Adipocyte (in vitro differentiated cells): ENCODE measurements around the gene NFE2L3.

ENCODE experiments used
- DNase-seq: peaks from one replicate; pipeline ENCODE4 v3.0.0-alpha.2; 2015; ENCODE audit warnings: low read depth
- H3K27me3 ChIP-seq: replicated peaks from 2 replicates; pipeline ENCODE4 v1.7.0; 2013; ENCODE audit warnings: mild to moderate bottlenecking, low read length, moderate library complexity; ENCODE audit not compliant: control insufficient read depth, insufficient read depth
- H3K36me3 ChIP-seq: 2 replicates; pipeline ENCODE4 v1.7.0; 2013; ENCODE audit warnings: low read length, mild to moderate bottlenecking, moderate library complexity; ENCODE audit not compliant: control insufficient read depth, insufficient read depth, severe bottlenecking
- H3K4me1 ChIP-seq: 2 replicates; pipeline ENCODE4 v1.7.0; 2013; ENCODE audit warnings: mild to moderate bottlenecking, low read length, moderate library complexity; ENCODE audit not compliant: control insufficient read depth, insufficient read depth
- H3K4me3 ChIP-seq: 2 replicates; pipeline ENCODE4 v1.7.0; 2013; ENCODE audit warnings: mild to moderate bottlenecking, low read length, moderate library complexity
- H3K9ac ChIP-seq: 2 replicates; pipeline ENCODE4 v1.7.0; 2013; ENCODE audit warnings: mild to moderate bottlenecking, low read length, moderate library complexity
- H3K9me3 ChIP-seq: 2 replicates; pipeline ENCODE4 v1.7.0; 2013; ENCODE audit warnings: mild to moderate bottlenecking, low read length, moderate library complexity; ENCODE audit not compliant: control insufficient read depth

Gene NFE2L3

DNA sequence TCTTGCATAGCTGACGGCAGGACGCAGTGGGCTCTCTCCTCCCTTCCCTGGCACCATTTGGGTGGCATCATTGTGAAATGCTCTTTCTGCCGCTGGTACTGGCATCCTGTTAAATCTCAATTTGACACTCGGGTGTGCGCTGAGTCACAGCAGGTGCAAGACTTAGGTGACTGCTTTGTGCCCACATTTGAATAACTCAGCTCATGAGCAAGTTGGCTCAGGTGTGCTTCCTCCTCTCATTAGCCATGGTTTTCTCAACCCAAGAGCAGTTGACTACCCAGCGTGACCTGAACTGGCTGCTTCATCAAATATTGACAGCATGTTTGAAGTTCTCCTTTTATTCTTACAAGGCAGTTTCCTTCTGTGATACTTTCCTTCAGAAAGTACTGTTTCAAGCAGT lies 24.6 kb upstream of the NFE2L3 start:
- peaks cover 5% of the 10 kb centered on the region for H3K9me3 ChIP-seq
- H3K4me1 ChIP-seq, result no peaks in the 10 kb centered on the region
- H3K9ac ChIP-seq, result no peak overlapping the region

DNA sequence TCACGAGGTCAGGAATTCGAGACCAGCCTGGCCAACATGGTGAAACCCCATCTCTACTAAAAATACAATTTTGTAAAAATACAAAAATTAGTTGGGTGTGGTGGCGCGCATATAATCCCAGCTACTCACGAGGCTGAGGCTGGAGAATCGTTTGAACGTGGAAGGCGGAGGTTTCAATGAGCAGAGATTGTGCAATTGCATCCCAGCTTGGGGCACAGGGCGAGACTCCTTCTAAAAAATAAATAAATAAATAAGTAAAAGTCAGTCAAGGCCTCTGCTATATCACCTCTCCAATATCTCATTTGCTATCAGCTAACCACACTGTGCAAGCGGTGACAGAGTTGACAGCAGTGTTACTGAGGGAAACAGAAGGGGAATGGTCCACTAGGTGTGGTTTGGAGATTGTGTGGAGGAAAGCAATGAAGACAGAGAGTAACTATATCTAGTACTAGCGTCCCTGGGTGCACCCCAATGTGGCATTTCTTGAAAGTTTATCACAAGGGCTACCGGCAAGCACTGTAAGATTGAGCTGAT lies 20.9 kb upstream of the NFE2L3 start:
- no peak for DNase-seq
- Histone ChIP-seq H3K4me1 (no peaks in the 10 kb centered on the region), H3K36me3 (no peaks in the 10 kb centered on the region), H3K9ac (no peak overlapping the region), H3K27me3 (peaks cover 21% of the 10 kb centered on the region), H3K4me3 (no peak overlapping the region), H3K9me3 (peaks cover 4% of the 10 kb centered on the region)

More for the DNA sequence above, 24.6 kb upstream of the NFE2L3 start:
- Histone ChIP-seq H3K36me3 (no peaks in the 10 kb centered on the region), H3K4me3 (no peak overlapping the region), H3K27me3 (peaks cover 34% of the 10 kb centered on the region)
- DNase-seq, result no peak

DNA sequence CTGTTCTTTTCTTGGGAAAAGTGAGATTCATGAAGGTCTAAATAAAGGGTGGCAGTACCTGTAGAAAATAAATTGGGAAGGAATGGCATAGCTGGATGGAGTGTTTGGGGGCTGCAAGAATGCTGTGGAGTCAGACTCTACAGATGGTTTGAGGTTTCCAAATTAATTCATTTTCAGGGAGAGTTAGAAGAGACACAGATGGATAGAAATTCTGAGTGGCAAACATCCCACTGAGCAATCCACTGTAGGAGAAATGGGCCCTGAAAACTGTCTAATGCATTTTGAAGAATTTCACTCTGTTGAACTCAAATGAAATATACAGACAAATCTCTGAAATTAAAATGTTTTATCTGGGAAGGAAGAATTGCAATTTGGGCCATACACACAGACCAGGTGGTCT lies 16.9 kb upstream of the NFE2L3 start:
- no peak overlapping the region for H3K9ac ChIP-seq
- DNase-seq, result no peak
- no peaks in the 10 kb centered on the region for H3K4me1 ChIP-seq
- no peaks in the 10 kb centered on the region for H3K36me3 ChIP-seq
- H3K4me3 ChIP-seq, result no peak overlapping the region
- no peaks in the 10 kb centered on the region for H3K27me3 ChIP-seq
- H3K9me3 ChIP-seq, result peaks cover 4% of the 10 kb centered on the region

DNA sequence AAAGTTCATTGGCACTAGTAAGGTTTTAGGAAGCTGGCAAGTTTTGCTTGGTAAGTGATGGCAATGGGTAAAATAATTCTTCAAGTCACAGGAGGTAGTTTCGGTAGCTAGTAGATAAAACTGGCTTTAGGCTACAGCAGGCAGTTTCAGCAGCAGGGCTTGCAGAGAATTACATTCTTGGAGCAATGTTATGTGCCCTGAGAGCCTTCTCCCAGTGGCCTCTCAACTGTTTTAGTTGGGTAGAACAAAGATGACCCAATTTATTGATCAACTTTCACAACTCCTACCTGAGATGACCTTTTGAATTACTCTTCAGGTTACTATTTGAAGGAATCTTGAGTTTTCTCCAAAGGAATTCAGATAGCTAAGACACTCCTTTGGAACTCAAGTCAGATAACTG lies 16.4 kb upstream of the NFE2L3 start:
- no peak overlapping the region for H3K9ac ChIP-seq
- no peaks in the 10 kb centered on the region for H3K27me3 ChIP-seq
- H3K9me3 ChIP-seq, result peaks cover 4% of the 10 kb centered on the region
- no peaks in the 10 kb centered on the region for H3K36me3 ChIP-seq
- DNase-seq, result no peak
- H3K4me3 ChIP-seq, result no peak overlapping the region
- no peaks in the 10 kb centered on the region for H3K4me1 ChIP-seq

- Histone ChIP-seq H3K27me3 (no peaks in the 10 kb centered on the region), H3K9me3 (peaks cover 4% of the 10 kb centered on the region), H3K36me3 (no peaks in the 10 kb centered on the region), H3K4me3 (no peak overlapping the region), H3K9ac (no peak overlapping the region), H3K4me1 (peaks cover 10% of the 10 kb centered on the region)
- DNase-seq, result no peak
These were observed 15.2 kb upstream of the NFE2L3 start for GRCh38 chr7:26136831-26137230.

DNA sequence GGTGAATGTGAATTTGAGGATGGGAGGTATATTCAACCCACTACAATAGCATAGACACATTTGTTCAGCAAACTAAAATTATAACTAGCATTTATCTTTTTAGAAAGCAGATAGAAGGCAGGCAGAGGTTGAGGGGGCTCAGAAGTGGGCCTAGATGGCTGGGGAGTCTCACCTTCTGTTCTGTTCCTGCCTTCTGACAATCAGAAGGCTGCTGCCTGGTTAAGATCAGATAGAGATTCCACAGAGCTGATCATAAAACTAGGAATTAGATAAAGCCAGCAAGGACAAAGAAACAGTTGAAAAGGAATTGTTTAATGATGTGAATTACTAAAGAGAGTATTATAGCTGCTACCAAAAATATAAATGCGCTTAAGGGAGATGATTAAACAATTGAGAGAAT lies 11.6 kb upstream of the NFE2L3 start:
- H3K9ac ChIP-seq, result no peak overlapping the region
- no peaks in the 10 kb centered on the region for H3K27me3 ChIP-seq
- no peak for DNase-seq
- peaks cover 3% of the 10 kb centered on the region for H3K9me3 ChIP-seq
- no peak overlapping the region for H3K4me3 ChIP-seq
- no peaks in the 10 kb centered on the region for H3K36me3 ChIP-seq
- peaks cover 26% of the 10 kb centered on the region for H3K4me1 ChIP-seq

DNA sequence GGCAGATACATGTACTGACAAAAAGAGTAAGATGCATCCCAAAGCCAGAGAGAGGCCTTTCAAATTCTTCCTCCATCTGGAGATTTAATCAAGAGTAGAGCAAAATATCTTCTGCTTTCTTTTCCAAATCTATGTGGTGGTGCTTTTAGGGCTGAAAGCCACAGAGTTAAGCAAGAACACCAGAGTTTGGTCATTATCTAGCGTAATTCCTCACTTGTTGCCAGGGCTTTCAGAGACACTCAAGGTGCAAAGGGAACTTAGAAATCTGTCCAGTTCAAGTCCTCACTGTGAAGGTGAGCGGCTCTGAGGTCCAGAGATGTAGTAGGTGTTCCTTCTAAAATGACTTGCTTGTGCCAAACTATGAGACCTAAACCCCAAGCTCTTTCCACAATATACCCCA lies 10.9 kb upstream of the NFE2L3 start:
- no peak for DNase-seq
- Histone ChIP-seq H3K4me1 (peaks cover 26% of the 10 kb centered on the region), H3K36me3 (no peaks in the 10 kb centered on the region), H3K4me3 (no peak overlapping the region), H3K9me3 (no peaks in the 10 kb centered on the region), H3K27me3 (no peaks in the 10 kb centered on the region), H3K9ac (no peak overlapping the region)

DNA sequence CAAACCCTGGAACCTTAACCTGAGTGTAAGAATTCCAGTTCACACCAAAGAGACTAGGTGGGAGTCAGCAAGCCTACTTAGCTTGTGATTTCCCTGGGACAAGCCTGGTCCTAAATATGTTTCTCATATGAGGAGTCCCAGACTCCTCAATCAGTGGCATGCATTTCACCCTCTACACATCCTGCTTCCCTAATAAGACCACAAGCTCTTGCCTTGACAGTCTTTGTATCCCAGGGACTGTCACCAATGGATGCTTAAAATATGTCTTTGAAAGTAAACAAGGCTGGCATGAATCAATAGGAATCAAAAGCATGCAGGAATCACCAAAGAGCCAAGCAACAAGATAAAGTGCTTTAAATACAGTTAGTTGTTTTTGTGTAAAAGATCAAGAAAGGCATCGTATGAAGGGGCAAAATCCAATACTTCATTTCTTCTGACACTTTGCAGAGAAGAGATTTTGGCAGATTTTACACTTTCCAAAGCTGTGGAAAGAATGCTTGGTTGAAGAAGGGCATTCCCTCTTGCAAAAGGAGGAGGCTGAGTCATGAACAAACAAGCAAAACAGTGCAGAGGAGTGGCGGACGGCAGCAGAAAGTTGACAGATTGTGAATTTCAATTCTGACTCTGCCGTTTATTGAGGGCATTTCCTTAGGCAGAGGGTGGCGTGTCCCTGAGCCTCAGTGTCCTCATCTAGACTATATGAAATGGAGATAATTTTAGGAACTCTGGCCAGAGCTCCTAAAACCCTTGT lies 8.5 kb upstream of the NFE2L3 start:
- no peaks in the 10 kb centered on the region for H3K27me3 ChIP-seq
- no peaks in the 10 kb centered on the region for H3K36me3 ChIP-seq
- peaks cover 26% of the 10 kb centered on the region for H3K4me1 ChIP-seq
- H3K4me3 ChIP-seq, result no peak overlapping the region
- H3K9me3 ChIP-seq, result no peaks in the 10 kb centered on the region
- H3K9ac ChIP-seq, result no peak overlapping the region
- DNase-seq, result peak; percentile 79

DNA sequence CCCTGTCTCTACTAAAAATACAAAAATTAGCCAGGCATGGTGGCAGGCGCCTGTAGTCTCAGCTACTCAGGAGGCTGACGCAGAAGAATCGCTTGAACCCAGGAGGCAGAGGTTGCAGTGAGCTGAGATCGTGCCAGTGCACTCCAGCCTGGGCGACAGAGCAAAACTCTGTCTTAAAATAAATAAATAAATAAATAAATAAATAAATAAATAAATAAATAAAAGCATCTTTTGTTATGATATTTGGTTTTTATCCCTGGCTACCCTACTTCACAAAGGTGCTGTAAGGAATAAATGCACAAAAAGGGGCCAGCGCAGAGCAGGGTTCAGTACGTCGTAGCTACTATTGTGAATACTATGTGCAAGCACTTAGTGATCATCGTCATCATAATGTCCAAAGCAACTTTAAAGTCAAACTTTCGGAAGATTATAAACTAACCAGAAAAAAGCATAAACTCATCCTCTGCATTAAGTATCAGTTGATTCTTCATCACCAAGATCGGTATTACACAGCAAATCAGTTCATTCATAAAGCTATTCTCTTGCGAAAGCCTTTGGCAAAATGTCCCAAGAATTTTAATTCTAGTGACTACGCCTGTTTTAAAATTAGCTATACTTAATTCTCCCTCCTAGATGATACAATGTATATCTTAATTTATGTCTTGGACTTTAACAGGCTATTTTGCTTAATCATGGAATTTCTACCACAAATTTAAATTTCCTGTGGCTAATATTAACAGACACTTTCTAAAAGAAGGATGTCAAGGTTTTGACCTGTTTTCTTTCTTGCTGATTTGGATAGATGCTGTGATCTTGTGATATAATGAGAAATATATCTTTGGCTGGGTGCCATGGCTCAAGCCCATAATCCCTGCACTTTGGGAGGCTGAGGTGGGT lies 7.6 kb upstream of the NFE2L3 start:
- Histone ChIP-seq H3K9me3 (no peaks in the 10 kb centered on the region), H3K4me1 (peaks cover 26% of the 10 kb centered on the region), H3K9ac (no peak overlapping the region), H3K36me3 (no peaks in the 10 kb centered on the region), H3K27me3 (no peaks in the 10 kb centered on the region), H3K4me3 (no peak overlapping the region)
- peak; percentile 22 for DNase-seq

DNA sequence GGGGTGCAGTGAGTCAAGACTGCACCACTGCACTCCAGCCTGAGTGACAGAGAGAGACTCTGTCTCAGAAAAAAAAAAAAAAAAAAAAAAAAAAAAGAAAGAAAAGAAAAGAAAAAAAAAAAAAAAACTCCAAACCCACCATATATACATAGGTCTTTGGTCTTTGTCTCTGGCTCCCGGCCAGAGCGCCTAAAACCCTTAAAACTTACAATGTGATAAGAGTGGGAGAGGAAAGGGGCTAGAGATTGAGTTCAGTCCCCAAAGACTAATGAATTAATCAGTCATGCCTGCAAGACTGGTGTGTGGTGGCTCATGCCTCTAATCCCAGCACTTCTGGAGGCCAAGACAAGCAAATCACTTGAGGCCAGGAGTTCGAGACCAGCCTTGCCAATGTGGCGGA lies 6.8 kb upstream of the NFE2L3 start:
- Histone ChIP-seq H3K9me3 (no peaks in the 10 kb centered on the region), H3K4me3 (no peak overlapping the region), H3K4me1 (peaks cover 26% of the 10 kb centered on the region), H3K27me3 (no peaks in the 10 kb centered on the region), H3K9ac (no peak overlapping the region), H3K36me3 (no peaks in the 10 kb centered on the region)
- no peak for DNase-seq

- H3K27me3 ChIP-seq, result peaks cover 15% of the 10 kb centered on the region
- peak; percentile 41 for DNase-seq
- H3K4me1 ChIP-seq, result peaks cover 14% of the 10 kb centered on the region
- no peaks in the 10 kb centered on the region for H3K36me3 ChIP-seq
- no peaks in the 10 kb centered on the region for H3K9me3 ChIP-seq
- H3K4me3 ChIP-seq, result no peak overlapping the region
- H3K9ac ChIP-seq, result no peak overlapping the region
These were observed 5.0 kb upstream of the NFE2L3 start for GRCh38 chr7:26147030-26147429.
